HL-60 (cell line): Measurements from ENCODE around the gene NPHP4.

Experiments
- CTCF ChIP-seq: IDR thresholded peaks from one replicate; pipeline ENCODE4 v1.5.1; 2011; ENCODE audit warnings: low read length, control low read depth, inconsistent platforms; ENCODE audit not compliant: insufficient read depth
- GABPA ChIP-seq: IDR thresholded peaks from 2 replicates; pipeline ENCODE4 v1.6.1; 2012; ENCODE audit warnings: low read depth
- POLR2AphosphoS5 ChIP-seq: IDR thresholded peaks from 2 replicates; pipeline ENCODE4 v1.6.1; 2012; ENCODE audit warnings: low read depth

- TF ChIP-seq GABPA (no peak), POLR2AphosphoS5 (no peak), CTCF (peak; percentile 36)
Measured at GRCh38 chr1:6041432-6042062, 49.3 kb upstream of the NPHP4 start.
